T-helper 1 cell treated with Interleukin-12 subunit alpha and Interleukin-12 subunit beta and Interleukin-4 antibody, amounts not matched to agents 30 μg/mL and 1 μg/mL, for 36 hours (primary cell): ENCODE data around the gene RAD54L.
"Not testable (repeated sequence)": the region's sequence is repeated elsewhere in the genome, so short reads cannot be mapped to it uniquely, and the experiment has no call there.

Source experiments
- H3K27ac Mint-ChIP-seq: one replicate; pipeline ENCODE4 v1.8.0; 2021; ENCODE audit warnings: mild to moderate bottlenecking, mixed read lengths
- H3K27me3 Mint-ChIP-seq: one replicate; pipeline ENCODE4 v1.8.0; 2021; ENCODE audit warnings: low read depth, mixed read lengths
- H3K36me3 Mint-ChIP-seq: one replicate; pipeline ENCODE4 v1.8.0; 2021; ENCODE audit warnings: low read depth, mixed read lengths
- H3K4me1 Mint-ChIP-seq: one replicate; pipeline ENCODE4 v1.8.0; 2021; ENCODE audit warnings: low read depth, mixed read lengths
- H3K4me3 Mint-ChIP-seq: one replicate; pipeline ENCODE4 v1.8.0; 2021; ENCODE audit warnings: mild to moderate bottlenecking, moderate library complexity, mixed read lengths
- H3K9me3 Mint-ChIP-seq: one replicate; pipeline ENCODE4 v1.8.0; 2021; ENCODE audit warnings: mixed read lengths

RAD54L gene

GRCh38 chr1:46310321-46310720 is 62.8 kb downstream of the RAD54L start:
- peaks cover 21% of the 10 kb centered on the region for H3K4me1 Mint-ChIP-seq
- peaks cover 34% of the 10 kb centered on the region for H3K36me3 Mint-ChIP-seq
- no peak overlapping the region for H3K4me3 Mint-ChIP-seq
- no peak overlapping the region for H3K27ac Mint-ChIP-seq
- H3K9me3 Mint-ChIP-seq = no peaks in the 10 kb centered on the region
- H3K27me3 Mint-ChIP-seq = no peaks in the 10 kb centered on the region

GRCh38 chr1:46315669-46316403 is 68.3 kb downstream of the RAD54L start:
- Mint-ChIP-seq H3K27me3 (no peaks in the 10 kb centered on the region), H3K36me3 (peaks cover 32% of the 10 kb centered on the region), H3K4me1 (no peaks in the 10 kb centered on the region), H3K4me3 (no peak overlapping the region), H3K27ac (no peak overlapping the region), H3K9me3 (no peaks in the 10 kb centered on the region)

- Mint-ChIP-seq H3K9me3 (no peaks in the 10 kb centered on the region), H3K27me3 (no peaks in the 10 kb centered on the region), H3K4me1 (no peaks in the 10 kb centered on the region), H3K36me3 (peaks cover 28% of the 10 kb centered on the region), H3K27ac (no peak overlapping the region), H3K4me3 (no peak overlapping the region)
Observed at GRCh38 chr1:46317323-46317722, 69.8 kb downstream of the RAD54L start.

- not testable (repeated sequence) for H3K27me3 Mint-ChIP-seq, H3K9me3 Mint-ChIP-seq, H3K4me3 Mint-ChIP-seq, H3K27ac Mint-ChIP-seq, H3K4me1 Mint-ChIP-seq
- H3K36me3 Mint-ChIP-seq = peaks cover 19% of the 10 kb centered on the region
Observed at GRCh38 chr1:46319301-46319700, 71.7 kb downstream of the RAD54L start.

GRCh38 chr1:46319960-46320914 is 72.7 kb downstream of the RAD54L start:
- H3K4me3 Mint-ChIP-seq, H3K27me3 Mint-ChIP-seq, H3K27ac Mint-ChIP-seq, H3K9me3 Mint-ChIP-seq, H3K4me1 Mint-ChIP-seq: not testable (repeated sequence)
- H3K36me3 Mint-ChIP-seq = peaks cover 13% of the 10 kb centered on the region

GRCh38 chr1:46322191-46322590 is 74.6 kb downstream of the RAD54L start:
- not testable (repeated sequence) for H3K27me3 Mint-ChIP-seq, H3K27ac Mint-ChIP-seq, H3K36me3 Mint-ChIP-seq, H3K9me3 Mint-ChIP-seq, H3K4me1 Mint-ChIP-seq, H3K4me3 Mint-ChIP-seq

- not testable (repeated sequence) for H3K9me3 Mint-ChIP-seq, H3K4me3 Mint-ChIP-seq, H3K27ac Mint-ChIP-seq, H3K36me3 Mint-ChIP-seq, H3K4me1 Mint-ChIP-seq, H3K27me3 Mint-ChIP-seq
Observed at GRCh38 chr1:46325285-46326076, 77.9 kb downstream of the RAD54L start.
